ENCODE measurements around the gene RAPGEF5.
A peak's percentile ranks its signal among the peaks of the same experiment; 100 is the strongest.

The RAPGEF5 gene

DNA sequence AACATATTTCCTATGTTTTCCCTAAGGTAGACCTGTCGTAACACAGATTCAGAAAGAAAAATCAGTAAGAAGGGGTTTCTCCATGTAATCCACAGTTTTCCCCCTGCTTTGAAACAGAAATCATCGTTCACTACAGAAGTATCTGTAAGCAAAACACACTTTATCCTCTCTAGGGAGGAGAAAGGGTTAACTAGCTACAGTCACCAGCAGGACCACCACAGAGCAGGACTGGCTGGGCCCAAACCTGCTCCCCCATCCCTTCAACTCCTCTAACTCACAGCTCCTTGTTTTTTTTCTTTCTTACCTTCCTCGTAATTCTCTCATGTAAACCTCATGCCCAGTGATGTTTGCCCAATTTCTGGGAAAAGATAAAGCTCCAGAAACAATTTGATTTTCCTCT is 167.7 kb downstream of the RAPGEF5 start:
- DNase-seq (ENCODE audit: low spot score) = no peak

DNA sequence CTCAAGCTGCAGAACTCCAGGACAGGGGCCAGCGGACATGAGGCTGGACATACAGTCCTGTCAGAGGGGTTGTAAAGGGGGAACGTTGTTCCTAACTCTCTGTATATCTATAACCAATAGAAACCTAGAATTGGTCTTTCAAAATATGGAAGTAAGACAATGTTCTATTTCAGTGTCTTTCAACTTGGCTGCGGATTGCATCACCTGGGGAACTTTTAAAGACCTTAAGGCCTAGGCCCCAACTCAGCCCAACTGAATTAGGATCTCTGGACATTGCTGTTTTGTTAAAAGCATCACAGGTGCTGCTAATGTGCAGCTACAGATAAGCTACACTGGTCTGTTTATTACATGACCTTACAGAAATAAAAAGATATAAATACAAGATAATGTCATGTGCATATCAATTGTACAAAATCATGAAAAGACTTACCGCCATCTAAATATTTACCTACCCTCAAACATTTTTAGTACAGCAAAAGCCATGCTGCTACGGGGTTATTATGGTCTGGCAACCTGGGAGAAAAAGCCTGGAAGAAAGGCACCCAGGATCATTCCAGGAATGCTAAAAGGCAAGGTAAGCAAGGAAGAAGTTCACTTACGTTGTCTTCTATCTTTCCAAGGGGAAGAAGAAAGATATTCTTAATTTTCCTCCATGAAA is 169.1 kb downstream of the RAPGEF5 start:
- no peak for DNase-seq (ENCODE audit: low spot score)

DNA sequence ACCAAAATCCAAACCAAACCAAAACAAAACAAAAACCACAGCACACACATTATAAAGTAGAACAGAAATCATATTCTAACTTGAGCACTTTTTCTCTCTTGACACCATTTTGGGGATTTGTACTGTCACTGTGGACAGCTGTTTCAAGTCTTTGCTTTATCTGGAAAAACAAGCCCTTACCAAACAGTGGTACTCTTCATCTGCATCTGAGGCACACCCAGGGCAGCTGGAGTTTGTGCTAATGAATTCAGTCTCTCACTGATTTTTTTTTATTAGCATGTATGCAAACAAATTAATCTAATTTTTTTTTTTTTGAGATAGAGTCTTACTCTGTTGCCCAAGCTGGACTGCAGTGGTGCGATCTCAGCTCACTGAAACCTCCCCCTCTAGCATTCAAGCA is 171.4 kb downstream of the RAPGEF5 start:
- peak; percentile 78 for DNase-seq (ENCODE audit: low spot score)

DNA sequence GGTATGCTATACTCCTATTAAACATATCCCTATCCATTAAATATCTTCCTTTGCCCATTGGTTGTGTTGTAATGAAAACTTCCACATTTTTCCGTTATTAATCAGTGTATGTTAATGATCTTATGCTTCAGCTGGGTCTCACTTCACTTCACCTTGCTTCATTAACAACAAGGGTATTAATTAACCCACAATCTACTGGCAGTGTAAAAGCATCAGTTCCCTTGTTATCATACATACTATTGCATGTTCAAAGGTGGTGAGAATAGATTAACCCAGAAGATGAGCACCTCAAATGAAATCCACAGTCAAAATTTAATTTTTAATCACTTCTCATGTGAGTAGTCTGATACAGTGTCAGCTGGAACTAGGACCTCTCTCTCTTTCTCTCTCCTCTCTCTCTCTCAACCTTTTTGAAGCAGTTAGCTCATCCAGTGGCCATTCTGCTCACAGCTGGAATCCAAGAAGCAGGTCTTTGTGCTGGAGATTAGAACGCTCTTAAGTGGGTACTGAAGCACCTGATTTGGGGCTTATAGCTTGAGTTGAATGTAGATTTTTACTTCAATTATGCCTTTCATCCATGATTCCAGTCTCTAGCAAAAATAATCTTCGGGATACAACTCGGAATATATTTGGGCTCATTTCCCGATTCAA is 172.3 kb downstream of the RAPGEF5 start:
- no peak for DNase-seq (ENCODE audit: low spot score)

DNA sequence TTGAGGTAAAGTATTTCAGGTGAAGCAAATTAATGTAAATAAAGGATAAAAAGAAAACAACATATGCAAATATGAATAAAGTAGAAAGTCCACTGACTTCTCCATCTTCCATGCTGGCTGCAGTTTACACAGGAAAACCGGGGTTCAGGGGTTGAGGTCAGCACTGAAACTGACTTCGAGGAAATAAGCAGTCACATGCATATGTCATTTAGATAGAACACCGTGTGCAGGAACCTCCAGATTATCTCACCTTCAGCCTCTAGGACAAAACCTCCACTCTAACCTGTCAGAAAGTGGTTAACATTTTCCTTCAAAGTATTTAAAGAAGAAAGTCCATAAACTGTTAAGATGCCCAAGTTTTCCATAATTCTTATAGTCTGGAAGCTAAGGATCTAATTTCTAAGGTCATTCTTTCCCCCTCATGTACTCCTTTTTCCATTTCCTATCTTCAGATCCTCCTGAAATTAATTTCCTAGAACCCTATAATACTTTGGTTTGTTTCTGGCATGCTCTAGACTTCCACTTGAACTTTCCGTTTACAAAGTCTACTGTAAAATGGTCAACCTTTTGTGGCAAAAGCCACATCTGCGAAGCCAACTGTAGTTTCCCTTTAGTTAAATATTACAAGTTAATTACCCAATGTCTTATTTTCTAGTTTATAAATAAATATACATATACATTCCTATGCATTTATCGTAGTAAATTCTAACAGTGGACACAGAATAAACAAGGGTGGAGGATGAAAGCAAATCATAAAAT is 173.3 kb downstream of the RAPGEF5 start:
- no peak for DNase-seq (ENCODE audit: low spot score)

DNA sequence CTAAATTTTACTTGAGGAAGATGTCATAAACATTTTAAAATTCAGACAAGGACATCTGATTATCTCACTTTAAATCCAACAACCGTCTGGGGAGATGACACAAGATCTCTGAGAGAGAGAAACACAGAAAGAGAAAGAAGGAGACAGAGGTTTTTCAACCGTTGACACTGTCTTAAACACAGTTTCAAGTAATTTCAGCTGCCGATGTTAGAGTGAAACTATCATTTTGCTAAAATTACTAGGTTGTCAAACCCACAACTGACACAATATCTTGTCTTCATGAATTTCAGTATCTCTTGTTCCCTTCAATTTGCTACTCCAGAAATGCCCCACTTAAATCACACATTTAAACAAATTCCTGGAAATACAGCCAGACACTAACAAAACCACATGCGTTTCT is 174.8 kb downstream of the RAPGEF5 start:
- DNase-seq (ENCODE audit: low spot score) = no peak

DNA sequence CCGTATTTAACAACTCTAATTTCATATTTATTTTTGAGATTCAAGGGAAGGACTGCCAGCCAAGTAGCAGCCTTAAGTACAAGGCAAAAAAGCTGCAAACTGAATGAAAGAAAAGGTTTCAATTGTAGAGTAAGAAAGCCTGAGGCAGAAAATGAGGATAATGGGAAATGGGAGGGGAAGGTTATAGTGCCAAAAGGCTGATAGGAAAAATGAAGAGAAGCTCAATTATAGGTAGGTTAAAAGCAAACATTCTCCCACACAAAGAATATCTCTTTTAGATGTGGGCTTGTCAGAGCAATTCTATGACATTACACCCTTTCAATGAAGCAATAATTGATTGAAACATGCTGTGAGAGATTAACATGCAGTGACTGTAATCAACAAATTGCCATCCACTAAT is 175.3 kb downstream of the RAPGEF5 start:
- DNase-seq (ENCODE audit: low spot score) = no peak

DNA sequence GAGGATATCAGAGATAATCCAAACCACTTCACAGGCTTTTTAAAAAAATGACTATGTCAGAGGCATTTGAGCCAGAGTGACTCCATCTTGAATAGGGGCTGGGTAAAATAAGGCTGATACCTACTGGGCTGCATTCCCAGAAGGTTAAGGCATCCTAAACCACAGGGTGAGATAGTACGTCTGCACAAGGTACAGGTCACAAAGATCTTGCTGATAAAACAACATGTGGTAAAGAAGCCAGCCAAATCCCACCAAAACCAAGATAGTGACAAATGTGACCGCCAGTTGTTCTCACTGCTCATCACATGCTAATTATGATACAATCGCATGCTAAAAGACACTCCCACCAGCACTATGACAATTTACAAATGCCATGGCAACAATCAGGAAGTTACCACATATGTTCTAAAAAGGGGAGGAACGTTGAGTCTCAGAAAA is 177.5 kb downstream of the RAPGEF5 start:
- no peak for DNase-seq (ENCODE audit: low spot score)

DNA sequence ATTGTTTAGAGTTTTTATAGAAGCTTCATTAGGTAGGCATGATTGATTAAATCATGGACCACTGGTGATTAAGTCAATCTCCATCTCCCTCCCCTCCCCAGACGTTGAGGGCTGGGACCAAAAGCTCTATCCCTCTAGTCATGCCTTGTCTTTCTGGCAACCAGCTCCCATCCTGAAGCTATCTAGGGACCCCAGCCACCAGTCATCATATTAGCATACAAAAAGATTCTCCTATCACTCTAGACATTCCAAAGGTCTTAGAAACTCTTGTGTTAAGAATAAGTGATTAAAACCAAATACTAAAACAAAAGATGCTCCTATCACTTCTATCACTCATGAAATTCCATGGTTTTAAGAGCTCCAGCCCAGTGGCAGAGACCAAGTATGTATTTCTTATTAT is 178.2 kb downstream of the RAPGEF5 start:
- DNase-seq (ENCODE audit: low spot score) = no peak

DNA sequence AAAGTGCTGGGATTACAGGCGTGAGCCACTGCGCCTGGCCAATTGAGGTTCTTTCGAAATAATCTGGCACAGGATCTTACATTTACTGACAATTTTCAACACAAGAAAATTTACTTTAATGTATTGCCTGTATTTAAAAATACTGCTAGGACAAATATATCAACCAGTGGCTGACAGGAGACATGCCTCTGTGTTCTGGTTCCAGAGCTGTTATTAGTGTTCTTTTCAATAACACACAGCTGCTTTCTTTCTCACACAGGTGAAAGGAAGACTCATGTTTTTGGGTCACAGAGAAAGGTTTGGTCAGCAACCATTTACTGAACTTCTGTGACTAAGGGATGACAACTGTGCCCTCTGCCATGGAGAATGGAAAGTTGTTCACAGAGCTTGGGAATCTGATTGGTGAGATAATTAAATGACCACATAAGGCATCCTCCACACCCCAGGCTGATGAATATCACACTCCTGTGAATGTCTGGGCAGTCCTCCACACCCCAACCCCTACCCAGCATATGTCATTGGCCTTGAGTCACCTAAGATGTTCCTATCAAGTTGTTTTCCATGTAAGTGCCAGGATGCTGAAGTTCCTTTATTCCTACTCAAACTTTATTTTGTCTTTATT is 180.1 kb downstream of the RAPGEF5 start:
- no peak for DNase-seq (ENCODE audit: low spot score)

DNA sequence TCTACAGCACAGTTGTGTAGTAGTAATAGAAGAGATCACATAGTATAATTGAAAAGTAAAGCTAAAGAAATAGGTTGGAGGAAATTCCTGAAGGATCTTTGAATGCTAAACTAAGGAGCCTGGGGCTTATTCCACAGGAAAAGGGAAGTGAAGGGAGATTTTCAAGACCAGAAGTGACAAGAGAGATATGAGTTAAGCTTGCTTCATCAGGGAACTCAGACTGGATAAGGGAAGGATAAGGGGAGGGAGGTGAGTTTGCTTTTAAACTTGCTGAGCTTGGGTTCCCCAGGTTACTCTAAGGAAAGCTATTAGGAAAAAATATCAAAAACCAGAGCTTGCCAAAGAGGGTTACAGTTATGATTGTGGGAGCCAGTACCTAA is 182.4 kb downstream of the RAPGEF5 start:
- DNase-seq (ENCODE audit: low spot score) = no peak

DNA sequence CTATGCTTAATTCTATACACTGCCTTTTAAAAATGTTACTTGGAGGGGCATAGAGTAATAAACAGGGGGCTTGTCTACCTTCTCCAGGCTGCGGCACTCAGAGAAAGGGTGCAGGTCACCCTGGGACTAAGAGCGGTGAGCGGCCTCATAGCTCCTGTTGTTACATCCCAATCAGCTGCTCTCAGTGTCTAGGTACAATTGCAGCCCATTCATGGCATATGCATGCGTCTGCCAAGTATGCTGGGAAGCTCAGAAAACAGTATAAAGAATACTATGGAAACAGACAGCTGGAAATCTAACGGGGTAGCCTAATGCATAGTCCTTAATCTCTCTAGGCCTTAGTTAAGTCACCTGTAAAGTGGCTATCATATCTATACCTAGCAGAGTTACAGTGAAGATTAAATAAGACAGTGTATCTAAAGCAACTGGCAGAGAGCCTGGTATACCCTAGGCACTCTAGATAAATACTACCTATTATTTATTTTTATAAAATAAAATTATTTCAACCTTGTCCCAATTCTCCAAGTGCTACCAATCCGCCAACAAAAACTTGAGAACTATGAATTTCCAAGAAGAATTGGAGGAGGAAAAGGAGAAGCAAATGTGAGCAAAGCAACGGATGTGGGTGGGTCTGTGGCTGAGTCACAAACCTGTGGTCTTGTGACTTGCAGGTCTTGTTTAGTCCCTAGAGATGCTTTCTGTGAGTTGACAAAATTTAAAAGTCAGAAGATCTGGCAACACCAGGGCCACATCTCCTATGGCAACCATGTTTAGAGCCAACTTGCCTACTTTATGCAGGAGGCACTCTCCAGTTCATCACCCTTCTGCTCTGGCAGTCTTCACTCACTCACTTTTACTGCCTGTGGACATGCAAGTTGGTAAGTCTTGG is 183.0 kb downstream of the RAPGEF5 start:
- no peak for DNase-seq (ENCODE audit: low spot score)

DNA sequence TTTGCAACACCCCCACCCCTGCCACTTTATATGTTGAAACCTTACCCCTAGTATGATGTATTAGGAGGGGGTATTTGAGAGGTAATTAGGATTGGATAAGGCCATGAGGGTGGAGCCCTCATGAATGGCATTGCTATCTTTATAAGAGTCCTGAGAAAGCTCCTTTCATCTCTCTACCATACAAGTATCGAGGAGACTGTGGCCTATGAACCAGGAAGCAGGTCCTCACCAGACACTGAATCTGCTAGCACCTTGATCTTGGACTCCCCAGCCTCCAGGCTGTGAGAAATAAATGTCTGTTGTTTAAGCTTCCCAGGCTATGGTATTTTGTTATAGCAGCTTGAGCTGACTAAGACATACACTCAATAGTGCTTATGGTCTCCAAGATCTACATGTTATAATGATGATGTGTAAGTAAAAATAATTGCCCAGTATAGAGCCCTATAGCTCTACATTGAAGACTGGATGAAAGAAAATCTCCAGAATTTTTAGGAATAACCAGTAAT is 188.8 kb downstream of the RAPGEF5 start:
- no peak for DNase-seq (ENCODE audit: low spot score)

DNA sequence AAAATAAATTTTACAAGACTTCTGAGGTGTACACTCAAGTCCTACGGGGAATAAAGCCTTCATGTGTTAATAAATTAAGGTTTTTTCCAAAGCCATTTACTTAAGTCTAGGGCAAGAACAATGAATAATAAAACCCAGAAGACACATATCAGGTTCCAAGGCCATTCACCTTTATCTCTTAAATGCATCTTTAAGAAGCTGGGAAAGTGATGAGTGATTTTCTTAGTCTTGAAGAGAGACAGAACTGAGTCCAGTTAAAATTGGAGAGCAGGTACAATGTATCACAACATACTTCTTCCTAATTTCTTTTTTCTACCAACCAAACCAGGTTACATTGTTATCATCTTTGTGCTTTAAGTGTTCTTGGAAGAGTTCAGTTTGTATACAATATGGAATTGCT is 189.5 kb downstream of the RAPGEF5 start:
- DNase-seq (ENCODE audit: low spot score) = no peak

DNA sequence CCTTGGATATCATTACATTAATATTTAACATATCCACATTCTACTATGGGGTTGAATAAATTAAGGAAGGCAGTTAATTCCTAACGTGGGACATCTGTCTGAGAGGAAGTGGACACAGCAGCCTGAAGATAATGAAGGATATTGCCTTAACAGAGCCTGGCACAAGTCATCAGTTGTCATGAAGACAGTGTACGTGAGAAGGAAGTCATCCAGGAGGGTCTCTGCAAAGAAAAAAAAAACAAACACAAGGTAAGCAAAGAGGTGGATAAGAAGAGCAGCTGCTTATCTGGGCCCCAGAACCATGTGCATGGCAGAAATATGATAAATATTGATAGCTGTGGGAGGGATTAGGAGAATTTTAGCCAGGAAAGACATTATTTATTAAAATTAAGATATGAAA is 190.0 kb downstream of the RAPGEF5 start:
- DNase-seq (ENCODE audit: low spot score) = no peak

DNA sequence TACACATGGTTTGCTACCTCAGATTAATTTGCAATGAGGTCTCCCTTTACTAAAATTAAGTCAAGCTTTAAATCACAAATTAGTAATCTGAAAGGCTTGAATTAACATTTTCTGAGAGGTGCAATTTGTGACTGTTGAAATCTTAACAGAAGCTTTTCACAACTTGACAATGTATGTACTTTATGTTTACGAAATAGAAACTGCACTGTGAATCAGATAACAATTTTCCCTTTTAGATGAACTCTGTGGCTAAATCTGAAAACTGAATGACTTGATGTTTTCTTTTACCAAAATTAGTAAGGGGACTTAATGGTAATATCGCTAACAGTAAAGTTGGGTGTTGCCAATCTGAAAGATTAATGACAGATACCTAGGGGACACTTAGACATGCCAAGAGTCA is 197.6 kb downstream of the RAPGEF5 start:
- no peak for DNase-seq (ENCODE audit: low spot score)

DNA sequence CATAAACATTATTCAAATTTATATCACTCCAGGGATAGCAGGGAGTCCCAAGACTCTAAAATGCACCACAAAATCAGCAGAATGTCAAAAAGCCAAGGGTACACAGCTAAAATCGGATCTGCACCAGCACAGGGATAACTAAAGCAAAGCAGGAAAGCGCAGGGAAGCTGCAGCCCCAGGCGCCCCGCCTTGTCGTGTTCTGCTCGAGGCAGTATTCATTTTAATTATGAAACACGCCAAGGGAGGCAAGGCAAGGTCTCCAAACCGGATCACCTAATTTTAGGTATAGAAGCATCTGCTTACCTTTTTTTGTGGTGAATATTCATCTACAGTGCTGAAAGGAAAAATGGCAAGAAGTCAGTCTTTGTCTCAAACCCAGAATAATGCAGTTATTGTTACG is 199.4 kb downstream of the RAPGEF5 start:
- no peak for DNase-seq (ENCODE audit: low spot score)

DNA sequence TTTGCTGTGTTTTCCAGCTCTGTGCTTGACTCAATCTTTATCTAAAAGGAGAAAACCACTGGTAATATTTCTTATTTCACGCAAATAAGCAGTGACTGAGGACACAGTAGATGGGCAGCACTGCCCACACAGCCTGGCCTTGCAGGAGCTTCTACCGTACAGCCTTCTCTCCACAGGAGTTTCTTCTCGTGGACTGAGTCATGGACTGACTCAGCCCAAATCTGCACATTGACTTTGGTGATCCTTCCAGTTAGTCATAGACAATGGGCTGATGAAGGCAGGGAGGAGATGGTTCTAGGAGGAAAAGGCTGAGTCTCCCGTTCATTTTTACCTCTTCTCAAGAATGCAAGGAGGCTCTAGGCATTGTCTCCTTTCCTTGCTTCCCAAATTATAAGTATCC is 200.7 kb downstream of the RAPGEF5 start:
- no peak for DNase-seq (ENCODE audit: low spot score)

DNA sequence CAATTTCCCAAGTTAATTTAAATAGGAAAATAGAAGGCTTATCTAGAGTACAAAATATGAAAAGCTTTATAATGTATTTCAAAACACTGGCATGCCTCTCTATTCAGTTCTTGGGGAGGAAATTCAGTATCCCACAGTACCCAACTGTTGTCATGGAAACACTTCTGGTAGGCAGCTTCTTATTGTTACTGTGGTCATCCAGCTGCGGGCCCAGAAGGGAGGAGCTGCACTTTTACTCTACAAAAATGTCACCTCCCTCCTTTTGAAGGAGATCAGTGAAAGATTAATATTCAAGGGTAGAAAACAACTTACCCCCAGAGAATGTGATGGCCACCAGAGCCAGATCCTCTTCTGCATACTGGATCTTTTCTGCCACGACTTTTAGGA is 202.8 kb downstream of the RAPGEF5 start:
- DNase-seq (ENCODE audit: low spot score) = peak; percentile 68

DNA sequence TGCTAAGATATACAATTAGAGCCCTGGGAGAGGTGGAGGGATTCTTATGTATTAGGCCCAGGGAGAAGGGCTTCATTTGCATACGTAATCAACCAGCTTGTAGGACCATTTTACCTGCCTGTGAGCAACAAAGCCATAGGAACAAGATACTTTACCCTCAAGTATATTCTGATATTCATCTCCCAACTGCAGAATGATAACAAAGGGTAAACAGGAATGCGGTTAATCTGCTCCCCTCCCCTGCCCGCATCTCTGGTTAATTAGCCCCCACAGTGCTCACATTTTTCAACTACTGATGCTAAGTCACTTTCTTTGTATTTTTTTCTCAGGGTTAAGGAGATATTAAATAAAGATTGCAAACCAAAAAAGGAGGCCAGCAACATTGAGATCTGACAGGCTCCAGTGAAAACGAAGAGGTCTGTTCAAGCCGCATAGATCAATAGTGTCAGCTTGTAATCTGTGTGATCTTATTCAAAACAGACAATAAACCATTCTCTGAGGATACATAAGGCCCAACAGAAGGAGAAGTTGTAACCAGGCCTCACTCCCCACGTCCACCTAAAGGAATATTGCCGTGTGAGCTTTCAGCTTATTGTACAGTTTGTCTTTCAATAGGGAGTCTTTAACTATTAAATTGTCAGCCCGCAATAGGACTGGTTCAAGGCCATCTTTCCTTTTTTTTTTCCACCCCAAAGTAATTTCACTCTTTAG is 203.4 kb downstream of the RAPGEF5 start:
- peak; percentile 75 for DNase-seq (ENCODE audit: low spot score)

DNA sequence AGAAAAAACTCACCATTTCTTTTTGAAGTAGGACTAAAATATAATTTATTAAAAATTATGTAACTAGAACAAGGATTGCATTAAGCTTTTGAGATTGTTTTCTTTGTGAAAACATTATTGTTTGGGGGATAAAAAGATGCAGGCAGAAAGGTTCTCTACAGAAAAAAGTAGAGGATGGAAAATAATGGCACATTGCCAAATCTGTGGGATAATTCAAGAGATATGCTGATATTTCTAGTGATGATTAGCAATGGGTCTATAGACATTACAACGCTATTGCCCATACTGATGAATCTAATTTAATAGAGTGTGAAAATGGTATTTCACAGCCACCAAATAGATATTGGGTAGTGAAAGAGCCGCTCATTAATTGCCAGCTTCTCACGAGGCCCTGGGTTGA is 204.3 kb downstream of the RAPGEF5 start:
- no peak for DNase-seq (ENCODE audit: low spot score)
